ENCODE data around the gene COL11A1.

COL11A1 gene

GRCh38 chr1:103146166-103146565, 37.8 kb upstream of the COL11A1 start (continued):
- TF ChIP-seq ZSCAN23 (tag by site-specific recombination; IDR thresholded peaks at IDR 0.05) = no peak

DNA sequence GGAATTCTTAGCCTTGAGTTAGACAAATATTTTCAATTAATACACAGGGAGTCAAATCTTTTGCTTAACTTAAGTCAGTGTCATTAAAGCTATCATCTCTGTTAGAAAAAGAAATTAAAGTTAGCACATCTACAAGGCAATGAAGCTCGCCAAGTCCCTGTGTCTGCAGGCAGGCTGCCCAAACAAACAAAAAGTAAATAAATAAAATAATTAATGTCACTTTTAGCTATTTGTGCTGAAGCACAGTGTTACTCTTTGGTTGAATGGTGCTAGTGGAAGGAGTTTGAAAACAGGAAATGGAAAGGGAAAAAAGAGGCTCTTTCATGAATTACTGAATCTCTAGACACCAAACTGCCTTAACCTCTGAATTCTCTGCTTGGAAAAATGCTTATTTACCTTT, 37.1 kb upstream of the COL11A1 start:
- Histone ChIP-seq H3K4me1 (ENCODE audit: control insufficient read depth, insufficient read depth, low read length) (no peaks in the 10 kb centered on the region), H3K9me3 (ENCODE audit: control insufficient read depth, insufficient read depth, low read depth, low read length) (no peaks in the 10 kb centered on the region), H3K27ac (ENCODE audit: extremely low read depth, low read depth, low read length) (no peak overlapping the region), H3K36me3 (ENCODE audit: control insufficient read depth in 2 of 2, insufficient read depth in 1 of 2, low read length in 2 of 2) (no peaks in the 10 kb centered on the region), H3K4me3 (ENCODE audit: low read depth, low read length) (no peak overlapping the region)
- TF ChIP-seq ZNF23 (tag by site-specific recombination; IDR thresholded peaks at IDR 0.05; ENCODE audit: borderline replicate concordance) (no peak), ZNF785 (tag by site-specific recombination; IDR thresholded peaks at IDR 0.05) (no peak), HIC1 (tag by site-specific recombination; IDR thresholded peaks at IDR 0.05) (no peak), INSM2 (tag by site-specific recombination; IDR thresholded peaks at IDR 0.05) (no peak), SCRT1 (tag by site-specific recombination; IDR thresholded peaks at IDR 0.05; ENCODE audit: borderline replicate concordance) (no peak)
- TF ChIP-seq, protein P1, sequence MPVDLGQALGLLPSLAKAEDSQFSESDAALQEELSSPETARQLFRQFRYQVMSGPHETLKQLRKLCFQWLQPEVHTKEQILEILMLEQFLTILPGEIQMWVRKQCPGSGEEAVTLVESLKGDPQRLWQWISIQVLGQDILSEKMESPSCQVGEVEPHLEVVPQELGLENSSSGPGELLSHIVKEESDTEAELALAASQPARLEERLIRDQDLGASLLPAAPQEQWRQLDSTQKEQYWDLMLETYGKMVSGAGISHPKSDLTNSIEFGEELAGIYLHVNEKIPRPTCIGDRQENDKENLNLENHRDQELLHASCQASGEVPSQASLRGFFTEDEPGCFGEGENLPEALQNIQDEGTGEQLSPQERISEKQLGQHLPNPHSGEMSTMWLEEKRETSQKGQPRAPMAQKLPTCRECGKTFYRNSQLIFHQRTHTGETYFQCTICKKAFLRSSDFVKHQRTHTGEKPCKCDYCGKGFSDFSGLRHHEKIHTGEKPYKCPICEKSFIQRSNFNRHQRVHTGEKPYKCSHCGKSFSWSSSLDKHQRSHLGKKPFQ (tag by site-specific recombination; IDR thresholded peaks at IDR 0.05) = no peak
- TF ChIP-seq, protein P2, sequence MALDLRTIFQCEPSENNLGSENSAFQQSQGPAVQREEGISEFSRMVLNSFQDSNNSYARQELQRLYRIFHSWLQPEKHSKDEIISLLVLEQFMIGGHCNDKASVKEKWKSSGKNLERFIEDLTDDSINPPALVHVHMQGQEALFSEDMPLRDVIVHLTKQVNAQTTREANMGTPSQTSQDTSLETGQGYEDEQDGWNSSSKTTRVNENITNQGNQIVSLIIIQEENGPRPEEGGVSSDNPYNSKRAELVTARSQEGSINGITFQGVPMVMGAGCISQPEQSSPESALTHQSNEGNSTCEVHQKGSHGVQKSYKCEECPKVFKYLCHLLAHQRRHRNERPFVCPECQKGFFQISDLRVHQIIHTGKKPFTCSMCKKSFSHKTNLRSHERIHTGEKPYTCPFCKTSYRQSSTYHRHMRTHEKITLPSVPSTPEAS (tag by site-specific recombination; IDR thresholded peaks at IDR 0.05) = no peak
- ChIA-PET CTCF (no interaction called here), POLR2A (no interaction called here)

- no peaks in the 10 kb centered on the region for H3K36me3 ChIP-seq (ENCODE audit: control insufficient read depth in 2 of 2, insufficient read depth in 1 of 2, low read length in 2 of 2)
- H3K27ac ChIP-seq (ENCODE audit: extremely low read depth, low read depth, low read length) = no peak overlapping the region
- no peak overlapping the region for H3K4me3 ChIP-seq (ENCODE audit: low read depth, low read length)
- no peaks in the 10 kb centered on the region for H3K4me1 ChIP-seq (ENCODE audit: control insufficient read depth, insufficient read depth, low read length)
- ChIA-PET POLR2A (no interaction called here), CTCF (no interaction called here)
- TF ChIP-seq ZNF514 (tag by site-specific recombination; IDR thresholded peaks at IDR 0.05) (no peak), SETDB1 (IDR thresholded peaks at IDR 0.05; ENCODE audit: insufficient read length, low read length) (no peak), ZNF621 (tag by site-specific recombination; IDR thresholded peaks at IDR 0.05) (no peak), ZSCAN16 (tag by site-specific recombination; IDR thresholded peaks at IDR 0.05) (no peak), ZNF354C (tag by site-specific recombination; IDR thresholded peaks at IDR 0.05; ENCODE audit: borderline replicate concordance, low read depth) (no peak), KLF10 (tag by site-specific recombination; IDR thresholded peaks at IDR 0.05) (no peak), GLIS2 (tag by site-specific recombination; IDR thresholded peaks at IDR 0.05) (no peak), ZNF24 (tag by site-specific recombination; IDR thresholded peaks at IDR 0.05) (no peak), ZBTB17 (tag by site-specific recombination; IDR thresholded peaks at IDR 0.05) (no peak)
- TF ChIP-seq, protein P3, sequence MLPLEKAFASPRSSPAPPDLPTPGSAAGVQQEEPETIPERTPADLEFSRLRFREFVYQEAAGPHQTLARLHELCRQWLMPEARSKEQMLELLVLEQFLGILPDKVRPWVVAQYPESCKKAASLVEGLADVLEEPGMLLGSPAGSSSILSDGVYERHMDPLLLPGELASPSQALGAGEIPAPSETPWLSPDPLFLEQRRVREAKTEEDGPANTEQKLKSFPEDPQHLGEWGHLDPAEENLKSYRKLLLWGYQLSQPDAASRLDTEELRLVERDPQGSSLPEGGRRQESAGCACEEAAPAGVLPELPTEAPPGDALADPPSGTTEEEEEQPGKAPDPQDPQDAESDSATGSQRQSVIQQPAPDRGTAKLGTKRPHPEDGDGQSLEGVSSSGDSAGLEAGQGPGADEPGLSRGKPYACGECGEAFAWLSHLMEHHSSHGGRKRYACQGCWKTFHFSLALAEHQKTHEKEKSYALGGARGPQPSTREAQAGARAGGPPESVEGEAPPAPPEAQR (tag by site-specific recombination; IDR thresholded peaks at IDR 0.05) = no peak
- H3K9me3 ChIP-seq (ENCODE audit: control insufficient read depth, insufficient read depth, low read depth, low read length) = no peaks in the 10 kb centered on the region
These were observed 36.4 kb upstream of the COL11A1 start for GRCh38 chr1:103144681-103145080.
